Skeletal muscle satellite cell (primary cell): Measurements from ENCODE around the gene STX1B.

Experiments used
- H3K27me3 ChIP-seq: 2 replicates; pipeline ENCODE4 v1.7.0; 2013; ENCODE audit warnings: low read length; ENCODE audit not compliant: control insufficient read depth, insufficient read depth
- H3K36me3 ChIP-seq: 2 replicates; pipeline ENCODE4 v1.7.0; 2013; ENCODE audit warnings: mild to moderate bottlenecking, control low read depth, low read length; ENCODE audit not compliant: insufficient read depth
- H3K4me1 ChIP-seq: 2 replicates; pipeline ENCODE4 v1.7.0; 2013; ENCODE audit warnings: low read length; ENCODE audit not compliant: control insufficient read depth, insufficient read depth
- H3K4me2 ChIP-seq: 2 replicates; pipeline ENCODE4 v1.7.0; 2013; ENCODE audit warnings: mild to moderate bottlenecking, low read length
- H3K4me3 ChIP-seq: 2 replicates; pipeline ENCODE4 v1.7.0; 2013; ENCODE audit warnings: low read length
- H3K9ac ChIP-seq: 2 replicates; pipeline ENCODE4 v1.7.0; 2013; ENCODE audit warnings: mild to moderate bottlenecking, low read depth, low read length, moderate library complexity
- H3K9me3 ChIP-seq: replicated peaks from 2 replicates; pipeline ENCODE4 v1.7.0; 2013; ENCODE audit warnings: mild to moderate bottlenecking, control low read depth, low read length

STX1B gene

DNA sequence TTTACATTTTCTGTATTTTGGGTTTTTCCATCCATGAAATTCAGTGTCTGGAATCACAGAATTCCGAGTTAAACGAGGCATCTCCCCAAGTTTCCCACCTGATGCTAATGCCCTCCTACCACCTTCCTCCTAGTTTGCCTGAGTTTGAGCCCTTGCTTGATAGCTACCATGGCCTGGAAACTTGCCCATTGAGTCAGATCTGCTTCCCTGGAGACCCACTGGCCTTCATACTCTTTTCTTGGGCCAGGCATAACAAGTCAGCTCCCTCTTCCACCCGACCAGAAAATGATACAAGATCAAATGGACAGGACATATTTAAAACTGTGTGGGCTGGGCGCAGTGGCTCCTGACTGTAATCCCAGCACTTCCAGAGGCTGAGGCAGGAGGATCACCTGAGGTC, 42.6 kb downstream of the STX1B start:
- no peak overlapping the region for H3K4me2 ChIP-seq
- H3K4me1 ChIP-seq, result no peaks in the 10 kb centered on the region
- peaks cover 71% of the 10 kb centered on the region for H3K36me3 ChIP-seq
- no peaks in the 10 kb centered on the region for H3K9me3 ChIP-seq
- H3K9ac ChIP-seq, result no peak overlapping the region
- no peak overlapping the region for H3K4me3 ChIP-seq
- no peaks in the 10 kb centered on the region for H3K27me3 ChIP-seq

DNA sequence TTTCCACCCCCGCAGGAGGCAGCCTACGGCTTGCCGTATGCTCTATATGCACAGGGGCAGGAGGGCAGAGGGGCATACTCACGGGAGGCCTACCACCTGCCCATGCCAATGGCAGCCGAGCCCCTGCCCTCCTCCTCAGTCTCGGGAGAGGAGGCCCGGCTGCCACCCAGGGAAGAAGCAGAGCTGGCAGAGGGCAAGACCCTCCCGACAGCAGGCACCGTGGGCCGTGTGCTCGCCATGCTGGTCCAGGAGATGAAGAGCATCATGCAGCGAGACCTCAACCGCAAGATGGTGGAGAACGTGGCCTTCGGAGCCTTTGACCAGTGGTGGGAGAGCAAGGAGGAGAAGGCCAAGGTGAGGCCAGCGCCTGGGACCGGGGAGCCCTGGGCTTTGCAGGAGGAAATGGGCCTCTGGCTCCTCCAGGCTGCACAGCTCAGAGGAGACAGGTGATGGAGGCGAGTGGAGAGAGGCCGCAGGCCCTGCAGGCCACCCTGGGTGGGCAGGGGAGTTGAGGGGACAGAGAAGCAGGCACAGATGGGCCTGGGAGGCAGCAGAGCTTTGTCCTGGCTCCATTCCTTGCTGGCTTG, 44.3 kb downstream of the STX1B start:
- Histone ChIP-seq H3K36me3 (peaks cover 71% of the 10 kb centered on the region), H3K4me1 (no peaks in the 10 kb centered on the region), H3K9ac (no peak overlapping the region)

GRCh38 chr16:30965436-30965835, 45.0 kb downstream of the STX1B start:
- no peaks in the 10 kb centered on the region for H3K9me3 ChIP-seq
- H3K36me3 ChIP-seq, result peaks cover 70% of the 10 kb centered on the region
- no peaks in the 10 kb centered on the region for H3K4me1 ChIP-seq
- H3K4me3 ChIP-seq, result no peak overlapping the region
- no peak overlapping the region for H3K4me2 ChIP-seq
- no peaks in the 10 kb centered on the region for H3K27me3 ChIP-seq
- no peak overlapping the region for H3K9ac ChIP-seq

More for the DNA sequence above, 44.3 kb downstream of the STX1B start:
- Histone ChIP-seq H3K4me3 (no peak overlapping the region), H3K9me3 (no peaks in the 10 kb centered on the region), H3K4me2 (no peak overlapping the region), H3K27me3 (no peaks in the 10 kb centered on the region)

GRCh38 chr16:30964574-30965226, 45.7 kb downstream of the STX1B start:
- Histone ChIP-seq H3K9ac (no peak overlapping the region), H3K27me3 (no peaks in the 10 kb centered on the region), H3K4me2 (no peak overlapping the region), H3K4me3 (no peak overlapping the region), H3K36me3 (peaks cover 74% of the 10 kb centered on the region), H3K9me3 (no peaks in the 10 kb centered on the region), H3K4me1 (no peaks in the 10 kb centered on the region)

DNA sequence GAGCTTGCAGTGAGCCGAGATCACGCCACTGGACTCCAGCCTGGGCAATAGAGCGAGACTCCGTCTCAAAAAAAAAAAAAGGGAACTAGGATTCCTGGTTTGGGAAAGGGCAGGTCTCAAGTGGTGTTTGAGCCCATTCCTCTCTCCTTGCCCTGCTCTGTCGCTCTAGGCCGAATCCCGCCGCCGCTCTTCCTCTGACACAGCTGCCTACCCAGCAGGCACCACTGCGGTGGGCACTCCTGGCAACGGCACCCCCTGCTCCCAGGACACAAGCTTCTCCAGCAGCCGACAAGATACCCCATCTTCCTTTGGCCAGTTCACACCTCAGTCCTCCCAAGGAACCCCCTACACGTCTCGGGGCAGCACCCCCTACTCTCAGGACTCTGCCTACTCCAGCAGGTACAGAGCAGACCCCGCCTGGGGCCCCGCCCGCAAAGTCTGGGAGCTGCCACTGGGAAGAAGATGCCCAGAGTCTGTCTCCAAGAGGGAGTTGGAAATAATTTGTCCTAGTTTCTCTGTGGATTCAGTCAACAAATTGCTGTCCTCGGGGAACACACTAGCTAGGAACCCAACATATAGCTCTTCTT, 46.4 kb downstream of the STX1B start:
- H3K9me3 ChIP-seq, result no peaks in the 10 kb centered on the region
- H3K9ac ChIP-seq, result no peak overlapping the region
- no peak overlapping the region for H3K4me3 ChIP-seq
- peaks cover 5% of the 10 kb centered on the region for H3K4me1 ChIP-seq
- H3K36me3 ChIP-seq, result peaks cover 74% of the 10 kb centered on the region
- no peak overlapping the region for H3K4me2 ChIP-seq
- no peaks in the 10 kb centered on the region for H3K27me3 ChIP-seq

- Histone ChIP-seq H3K27me3 (no peaks in the 10 kb centered on the region), H3K4me1 (peaks cover 17% of the 10 kb centered on the region), H3K36me3 (peaks cover 63% of the 10 kb centered on the region), H3K9ac (no peak overlapping the region), H3K4me2 (no peak overlapping the region), H3K4me3 (no peak overlapping the region), H3K9me3 (no peaks in the 10 kb centered on the region)
Measured at GRCh38 chr16:30961384-30961783, 49.1 kb downstream of the STX1B start.

DNA sequence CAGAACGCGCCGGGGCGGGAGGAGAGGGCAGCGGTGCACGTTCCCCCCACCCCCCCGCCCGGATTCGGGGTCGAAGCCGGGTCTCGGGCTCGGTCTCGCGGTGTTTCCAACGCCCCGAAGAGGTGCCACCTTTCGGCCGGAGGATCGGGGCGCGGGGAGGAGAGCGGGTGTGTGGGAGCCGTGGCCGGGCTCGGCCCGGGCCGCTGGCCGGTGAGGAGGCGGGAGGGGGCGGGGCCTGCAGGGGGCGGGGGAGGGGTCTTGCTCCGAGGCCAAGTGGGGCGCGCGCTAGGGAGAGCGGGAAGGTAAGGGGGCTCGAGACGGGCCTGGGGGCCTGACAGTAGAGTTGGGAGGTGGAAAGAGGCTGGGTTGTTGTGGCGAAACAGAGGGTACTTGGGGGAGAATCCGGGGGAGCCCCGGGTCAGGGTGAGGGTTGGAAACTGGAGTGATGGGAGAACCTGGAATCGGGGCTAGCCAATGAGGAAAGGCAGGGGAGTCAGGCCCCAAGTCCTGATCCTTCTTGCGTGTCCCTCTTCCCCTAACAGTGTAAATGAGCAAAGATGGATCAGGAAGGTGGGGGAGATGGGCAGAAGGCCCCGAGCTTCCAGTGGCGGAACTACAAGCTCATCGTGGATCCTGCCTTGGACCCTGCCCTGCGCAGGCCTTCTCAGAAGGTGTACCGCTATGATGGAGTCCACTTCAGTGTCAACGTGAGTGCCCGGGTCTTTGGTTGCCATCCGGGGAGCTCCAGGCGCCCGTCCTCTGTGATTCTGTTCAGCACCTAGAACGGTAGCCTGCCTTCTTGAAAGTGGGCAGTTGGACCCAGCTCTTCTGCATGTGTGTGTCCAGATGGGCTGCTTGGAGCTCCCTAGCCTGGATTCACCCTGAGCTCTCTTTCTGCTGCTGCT, 52.0 kb downstream of the STX1B start:
- no peaks in the 10 kb centered on the region for H3K9me3 ChIP-seq
- H3K27me3 ChIP-seq, result no peaks in the 10 kb centered on the region
- H3K9ac ChIP-seq, result peak overlapping the region; percentile 100
- peaks cover 42% of the 10 kb centered on the region for H3K36me3 ChIP-seq
- H3K4me1 ChIP-seq, result peaks cover 19% of the 10 kb centered on the region
- peak overlapping the region; percentile 99 for H3K4me3 ChIP-seq
- H3K4me2 ChIP-seq, result peak overlapping the region; percentile 98

- peaks cover 38% of the 10 kb centered on the region for H3K36me3 ChIP-seq
Measured at GRCh38 chr16:30957456-30958174, 52.8 kb downstream of the STX1B start, which contains the start of gene SETD1A. Gene SETD1A (plus strand): TSS chr16:30957754. CDS start chr16:30958732, 978 bp downstream.

DNA sequence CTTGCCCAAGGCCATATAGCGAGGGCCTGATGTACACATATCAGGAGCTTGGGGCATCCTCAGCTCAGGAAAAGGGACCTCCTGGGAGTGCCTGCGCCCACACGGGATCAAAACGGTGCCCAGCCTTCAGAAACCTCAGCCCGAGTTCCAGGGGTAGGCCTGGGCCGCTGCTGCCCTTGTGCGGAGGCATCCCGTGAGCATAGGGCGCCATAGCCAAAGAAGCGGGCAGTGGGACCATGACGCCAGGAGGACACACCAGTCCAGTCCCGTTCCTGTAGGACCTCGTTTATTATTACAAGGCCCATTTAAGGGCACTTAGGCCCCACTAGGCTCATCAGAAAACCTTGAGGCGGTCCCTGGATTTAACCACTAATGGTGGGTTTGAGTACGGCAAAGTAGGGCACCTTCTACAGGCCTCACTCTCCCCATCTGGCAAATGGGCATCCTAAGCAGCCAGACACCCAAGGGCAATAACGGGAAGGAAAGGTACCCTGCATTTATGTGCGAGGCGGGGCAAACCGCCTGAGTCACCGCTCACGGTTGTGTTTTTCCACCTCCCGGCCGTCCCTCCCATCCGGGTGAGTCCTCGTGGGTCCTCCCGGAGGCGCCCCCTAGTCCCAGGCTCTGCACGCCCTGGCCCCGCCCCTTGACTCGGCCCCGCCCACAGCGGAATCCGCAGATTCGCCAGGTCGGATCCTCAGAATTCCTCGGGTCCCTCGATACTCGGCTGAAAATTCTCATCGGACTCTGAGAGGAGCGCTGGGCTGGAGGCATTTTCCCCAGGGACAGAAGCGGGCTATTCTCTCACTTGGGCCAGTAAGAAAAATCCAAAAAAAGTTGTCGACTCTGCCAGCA, 53.6 kb downstream of the STX1B start:
- Histone ChIP-seq H3K9me3 (no peaks in the 10 kb centered on the region), H3K4me1 (peaks cover 21% of the 10 kb centered on the region), H3K4me2 (peak overlapping the region; percentile 98), H3K27me3 (no peaks in the 10 kb centered on the region), H3K9ac (peak overlapping the region; percentile 100), H3K4me3 (peak overlapping the region; percentile 99), H3K36me3 (peaks cover 33% of the 10 kb centered on the region)

More at GRCh38 chr16:30957456-30958174, 52.8 kb downstream of the STX1B start, which contains the start of gene SETD1A:
- H3K4me3 ChIP-seq, result peak within 1 kb of the TSS; percentile 99
- H3K4me2 ChIP-seq, result peak within 1 kb of the TSS; percentile 98
- peaks cover 20% of the 10 kb centered on the region for H3K4me1 ChIP-seq
- peak within 1 kb of the TSS; percentile 100 for H3K9ac ChIP-seq
- H3K27me3 ChIP-seq, result no peaks in the 10 kb centered on the region
- H3K9me3 ChIP-seq, result no peaks in the 10 kb centered on the region

DNA sequence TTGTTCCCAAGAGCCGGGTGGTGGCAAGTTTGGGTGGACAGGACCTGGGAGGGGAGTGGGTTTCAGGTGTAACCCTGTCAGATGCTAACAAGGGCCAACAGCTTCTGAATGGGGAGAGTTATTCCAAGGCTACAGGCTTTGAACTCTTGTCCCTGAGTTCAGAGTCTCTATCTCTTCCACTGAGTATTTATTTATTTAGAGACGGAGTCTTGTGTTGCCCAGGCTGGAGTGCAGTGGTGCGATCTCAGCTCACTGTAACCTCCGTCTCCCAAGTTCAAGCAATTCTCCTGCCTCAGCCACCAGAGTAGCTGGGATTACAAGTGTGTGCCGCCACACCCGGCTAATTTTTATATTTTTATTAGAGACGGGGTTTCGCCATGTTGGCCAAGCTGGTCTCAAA, 55.4 kb downstream of the STX1B start:
- H3K27me3 ChIP-seq, result no peaks in the 10 kb centered on the region
- H3K9me3 ChIP-seq, result no peaks in the 10 kb centered on the region
- H3K9ac ChIP-seq, result no peak overlapping the region
- peaks cover 16% of the 10 kb centered on the region for H3K36me3 ChIP-seq
- peaks cover 35% of the 10 kb centered on the region for H3K4me1 ChIP-seq
- H3K4me2 ChIP-seq, result no peak overlapping the region
- no peak overlapping the region for H3K4me3 ChIP-seq
